NOMO-1 (cell line): Measurements from ENCODE around the gene RPUSD1.
"Not testable (repeated sequence)": the region's sequence is repeated elsewhere in the genome, so short reads cannot be mapped to it uniquely, and the experiment has no call there.

Source experiments
- DNase-seq, 2 experiments: peaks; one replicate each; lab custom pipeline; 2025; ENCODE audit not compliant: unreplicated experiment in 2 of 2; lab: John Stamatoyannopoulos, UW

Gene RPUSD1

DNA sequence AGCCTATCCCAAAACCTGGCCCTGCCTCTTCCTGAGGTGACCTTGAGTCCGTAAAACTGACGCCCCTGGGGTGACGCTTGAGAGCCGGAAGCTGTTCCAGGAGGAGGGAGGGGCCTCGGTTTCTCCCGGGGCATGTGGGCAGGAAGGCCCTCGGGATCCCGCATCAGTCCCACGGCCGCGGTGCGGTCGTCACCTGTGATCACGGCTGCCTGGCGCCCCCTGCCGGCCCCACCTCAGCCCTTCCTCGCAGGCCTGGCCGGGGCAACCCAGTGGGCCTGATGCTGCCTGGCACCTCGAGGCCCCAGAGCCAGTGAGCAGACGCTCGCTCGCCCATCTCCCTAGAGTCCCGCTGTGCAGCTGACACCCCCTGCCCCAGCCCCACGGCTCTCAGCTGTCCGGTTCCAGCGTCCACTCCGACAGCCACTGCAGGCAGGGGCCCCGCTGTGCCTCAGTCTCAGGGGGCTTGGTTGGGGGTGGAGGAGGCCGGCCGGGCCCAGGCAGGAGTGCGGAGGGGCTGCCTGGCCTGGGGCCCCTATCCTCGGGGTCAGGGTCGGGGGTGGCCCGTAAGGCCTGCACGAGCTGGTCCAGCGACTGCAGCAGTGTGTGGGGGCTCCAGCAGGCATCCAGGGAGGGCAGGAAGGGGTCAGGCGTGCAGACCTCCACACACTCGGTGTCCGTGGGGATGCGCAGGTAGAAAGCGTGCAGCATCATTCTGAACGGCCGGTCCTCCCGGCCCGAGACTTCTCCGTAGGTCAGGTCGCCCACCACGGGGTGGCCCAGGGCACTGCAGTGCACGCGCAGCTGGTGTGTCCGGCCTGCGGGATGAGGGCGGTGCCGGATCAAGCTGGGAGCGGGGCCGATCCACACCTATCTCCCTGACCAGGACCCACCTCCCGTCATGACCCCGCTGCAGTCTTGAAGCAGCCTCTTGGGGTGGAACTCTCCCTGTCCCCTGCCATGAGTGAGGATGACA lies 2.3 kb downstream of the RPUSD1 start:
- peak; percentile 21 to 49 for DNase-seq

DNA sequence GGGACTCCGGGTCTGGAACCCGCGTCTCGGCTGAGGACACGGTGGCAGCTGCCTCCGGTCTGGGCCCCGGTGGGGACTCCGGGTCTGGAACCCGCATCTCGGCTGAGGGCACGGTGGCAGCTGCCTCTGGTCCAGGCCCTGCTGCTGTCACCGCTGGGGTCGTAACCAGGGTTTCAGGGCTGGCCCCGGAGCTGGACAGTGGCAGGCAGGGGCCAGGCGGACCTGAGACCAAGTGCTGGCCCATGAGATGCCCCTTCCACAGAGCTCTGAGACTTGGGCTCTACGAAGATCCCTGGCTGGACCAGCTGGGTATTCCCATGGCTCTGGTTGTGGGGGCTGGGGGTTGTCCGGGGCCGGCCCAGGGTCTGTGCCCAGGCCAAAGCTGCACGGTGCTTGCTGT lies 3.8 kb downstream of the RPUSD1 start:
- no peak for DNase-seq

DNA sequence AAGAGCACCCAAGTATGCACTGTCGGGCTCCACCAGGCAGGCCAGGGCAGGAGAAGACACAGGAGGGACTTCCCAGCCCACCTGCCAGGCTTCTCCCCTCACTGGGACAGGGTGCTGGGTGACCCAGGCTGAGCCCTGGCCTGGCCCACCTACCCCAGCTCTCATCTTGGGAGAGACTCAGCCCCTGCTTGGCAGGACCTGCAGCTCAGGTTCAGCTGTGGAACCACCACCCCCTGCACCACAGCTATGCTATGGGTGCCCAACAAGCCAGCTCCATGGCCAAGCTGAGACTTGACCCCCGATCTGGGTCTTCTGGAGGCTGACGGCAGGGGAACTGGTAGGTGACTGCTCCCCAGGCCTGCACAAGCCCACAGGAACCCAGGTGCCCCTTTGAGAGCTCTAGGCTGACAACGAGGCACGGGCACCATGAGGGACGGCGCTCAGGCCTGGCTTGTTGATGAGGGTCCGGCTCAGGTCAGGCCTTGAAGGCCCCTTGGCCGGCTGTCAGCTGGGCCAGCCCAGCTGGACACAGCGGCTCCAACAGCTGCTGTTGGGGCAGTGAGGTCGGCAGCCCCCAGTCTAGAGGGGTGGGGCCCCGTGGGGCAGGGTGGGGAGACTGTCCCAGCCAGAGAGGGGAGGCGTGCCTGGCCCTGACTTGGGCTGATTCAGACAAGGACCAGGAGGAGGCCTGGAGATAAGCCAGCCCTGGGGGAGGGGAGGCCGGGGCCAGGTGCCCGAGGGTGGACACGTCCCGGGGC lies 4.6 kb downstream of the RPUSD1 start:
- no peak for DNase-seq

DNA sequence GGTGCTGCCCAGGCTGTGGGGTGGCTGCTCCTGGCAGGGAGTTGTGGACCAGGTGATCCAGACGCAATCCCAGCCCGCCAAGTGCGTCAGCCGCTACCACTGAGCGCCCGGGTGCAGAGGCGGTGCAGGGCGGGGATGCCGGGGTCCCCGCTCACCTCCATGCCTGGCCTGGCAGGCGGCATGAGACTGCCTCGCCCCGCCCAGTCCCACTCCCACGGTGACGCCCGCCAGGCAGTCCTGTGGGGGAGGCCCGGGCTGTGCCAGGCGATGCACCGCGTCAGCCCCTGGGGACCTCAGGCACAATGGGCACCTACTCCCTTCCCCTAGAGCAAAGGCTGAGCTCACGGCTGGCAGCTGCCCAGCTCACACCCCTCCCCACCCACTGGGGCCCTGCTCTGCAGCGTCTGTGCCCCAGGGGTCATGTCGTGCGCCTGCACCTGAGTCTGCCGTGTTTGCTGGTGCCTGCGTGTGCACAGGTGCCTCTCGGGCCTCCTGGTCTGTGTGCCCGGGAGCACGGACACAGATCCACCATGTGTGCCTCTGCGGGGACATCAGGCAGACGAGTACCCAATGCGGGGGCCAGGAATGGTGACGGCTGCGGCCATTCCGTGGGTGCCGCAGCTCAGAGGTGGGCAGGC lies 5.3 kb downstream of the RPUSD1 start:
- no peak for DNase-seq

DNA sequence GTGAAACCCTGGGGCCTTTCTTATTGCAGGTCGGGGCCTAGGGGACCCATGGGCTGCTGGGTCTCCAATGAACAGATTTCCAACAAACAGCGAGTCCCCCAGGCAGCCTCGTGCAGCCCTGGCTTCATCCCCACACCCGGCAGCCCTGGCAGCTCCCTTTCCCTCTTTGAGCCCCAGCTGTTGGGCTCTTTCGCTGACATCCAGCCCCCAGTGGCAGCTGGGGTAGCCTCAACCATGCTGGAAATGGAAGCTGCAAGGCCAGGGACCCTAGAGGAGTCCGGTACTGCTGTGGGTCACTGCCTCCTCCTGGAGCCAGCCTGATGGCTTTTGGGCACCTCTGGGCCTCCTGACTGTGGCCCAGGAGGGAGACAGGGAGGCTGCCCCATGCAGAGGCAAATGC lies 5.9 kb downstream of the RPUSD1 start:
- DNase-seq: no peak

DNA sequence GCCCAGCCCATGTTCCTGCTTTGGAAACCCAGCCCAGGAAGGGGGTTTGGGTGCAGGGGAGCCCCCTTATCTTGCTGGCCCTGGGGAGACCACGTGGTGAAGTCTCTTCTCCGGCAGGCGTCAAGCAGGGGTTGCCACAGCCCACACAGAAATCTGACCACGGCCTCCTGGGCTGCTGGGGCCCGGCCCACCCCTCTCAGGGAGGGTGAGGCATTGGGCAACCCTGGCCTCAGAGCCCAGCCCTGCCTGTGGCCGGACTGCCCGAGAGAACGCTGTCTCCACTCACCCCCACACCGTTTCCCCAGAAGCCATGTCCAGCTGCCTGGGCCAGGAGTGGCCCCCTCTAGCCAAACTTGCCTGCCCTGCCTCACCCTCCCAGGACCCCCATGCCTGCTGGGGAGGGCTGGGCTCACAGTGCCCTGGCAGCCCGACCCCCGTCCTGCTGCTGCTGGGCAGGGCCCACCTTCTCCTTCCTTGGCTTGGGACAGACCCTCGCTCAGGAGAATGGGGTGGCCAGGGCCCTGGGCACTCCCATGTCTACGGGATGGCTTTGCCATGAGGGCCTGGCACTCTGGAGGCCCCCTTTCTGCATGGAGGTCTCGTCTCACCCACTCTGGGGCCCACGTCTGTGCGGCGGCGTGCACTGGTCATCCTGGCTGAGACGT lies 6.7 kb downstream of the RPUSD1 start:
- DNase-seq: no peak

DNA sequence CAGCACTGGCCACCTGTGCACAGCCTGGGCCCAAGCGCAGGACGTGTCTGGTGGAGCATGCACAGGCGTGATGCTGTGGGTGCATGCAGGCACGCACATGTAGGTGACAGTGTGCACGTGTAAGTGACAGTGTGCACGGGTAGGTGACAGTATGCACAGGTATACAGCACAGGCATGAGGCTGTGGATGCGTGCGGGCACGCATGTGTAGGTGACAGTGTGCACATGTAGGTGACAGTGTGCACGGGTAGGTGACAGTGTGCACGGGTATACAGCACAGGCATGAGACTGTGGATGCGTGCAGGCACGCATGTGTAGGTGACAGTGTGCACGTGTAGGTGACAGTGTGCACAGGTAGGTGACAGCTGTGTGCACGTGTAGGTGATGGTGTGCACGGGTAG lies 7.9 kb downstream of the RPUSD1 start:
- no peak for DNase-seq

DNA sequence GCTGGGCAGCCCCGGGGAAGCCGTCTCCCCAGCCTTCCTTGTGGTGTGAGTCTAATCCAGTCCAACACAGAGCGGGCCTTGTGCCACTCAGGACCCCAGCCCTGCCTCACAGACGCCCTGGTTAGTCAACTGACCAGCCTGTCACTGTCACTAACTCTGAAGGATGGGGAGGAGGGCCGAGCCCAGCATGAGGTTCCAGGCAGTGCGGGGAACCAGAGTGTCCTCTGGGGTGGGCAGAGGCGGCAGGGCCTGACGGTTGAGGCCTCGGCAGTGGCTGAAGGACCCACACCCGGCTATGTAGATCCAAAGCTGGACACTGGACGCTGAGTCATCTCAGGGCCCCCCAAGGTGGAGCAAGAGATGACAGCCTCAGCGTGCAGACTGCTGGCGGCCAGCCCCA lies 8.6 kb downstream of the RPUSD1 start:
- DNase-seq: no peak

DNA sequence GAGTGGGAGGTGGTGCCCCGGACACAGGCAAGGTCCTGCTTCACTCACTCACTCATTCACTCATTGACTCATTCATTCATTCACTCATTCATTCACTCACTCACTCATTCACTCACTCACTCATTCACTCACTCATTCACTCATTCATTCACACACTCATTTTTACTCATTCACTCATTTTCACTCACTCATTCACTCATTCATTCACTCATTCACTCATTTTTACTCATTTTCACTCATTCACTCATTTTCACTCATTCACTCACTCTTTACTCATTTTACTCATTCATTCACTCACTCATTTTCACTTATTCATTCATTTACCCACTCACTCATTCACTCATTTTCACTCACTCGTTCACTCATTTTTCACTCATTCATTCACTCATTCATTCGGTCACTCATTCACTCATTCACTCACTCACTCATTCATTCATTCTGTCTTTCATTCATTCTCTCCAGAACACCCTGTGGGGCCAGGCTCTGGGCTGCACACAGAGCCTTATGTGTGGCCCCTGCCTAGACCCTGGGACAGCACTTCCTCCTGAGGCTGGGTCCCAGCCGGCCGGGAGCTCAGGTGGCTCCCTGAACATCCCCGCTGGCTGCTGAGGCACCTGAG lies 9.2 kb downstream of the RPUSD1 start:
- DNase-seq: no peak

DNA sequence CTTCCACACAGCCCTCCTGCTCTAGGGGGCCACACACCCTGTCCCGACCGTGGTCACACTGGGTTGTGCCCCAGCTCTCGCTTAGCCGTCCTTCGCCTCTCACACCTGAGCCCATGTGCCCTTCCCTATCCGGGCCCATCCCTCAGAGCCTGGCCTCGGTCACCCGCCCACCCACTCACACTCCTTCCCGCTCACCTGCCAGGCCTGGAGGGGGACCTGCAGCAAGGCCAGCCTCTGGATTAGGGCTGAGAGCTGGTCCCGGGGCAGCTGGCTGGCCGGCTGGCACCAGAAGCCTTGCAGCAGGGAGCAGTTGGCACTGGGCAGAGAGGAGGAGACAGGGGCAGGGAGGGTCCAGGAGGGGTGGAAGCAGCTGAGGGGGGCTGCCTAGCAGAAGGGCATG lies 9.7 kb downstream of the RPUSD1 start:
- no peak for DNase-seq

DNA sequence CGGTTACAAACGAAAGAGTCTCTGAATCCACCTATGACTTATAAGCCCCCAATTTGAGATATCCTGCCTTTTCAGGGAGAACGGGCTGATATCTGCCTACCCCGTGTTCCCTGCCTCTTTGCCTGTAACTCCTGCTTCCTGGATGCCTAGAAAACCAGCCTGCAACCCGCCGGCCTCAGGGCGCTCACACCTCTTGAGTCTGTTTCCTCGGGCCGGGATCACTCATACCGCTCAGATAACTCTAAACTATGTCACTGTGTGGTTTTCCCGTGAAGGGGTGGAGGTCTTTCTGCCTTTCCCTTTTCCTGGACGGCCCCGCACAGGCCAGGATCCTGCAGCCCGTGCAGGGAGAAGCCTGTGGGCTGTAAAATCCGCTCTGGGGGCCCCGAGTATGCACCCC lies 10.4 kb downstream of the RPUSD1 start:
- no peak for DNase-seq

DNA sequence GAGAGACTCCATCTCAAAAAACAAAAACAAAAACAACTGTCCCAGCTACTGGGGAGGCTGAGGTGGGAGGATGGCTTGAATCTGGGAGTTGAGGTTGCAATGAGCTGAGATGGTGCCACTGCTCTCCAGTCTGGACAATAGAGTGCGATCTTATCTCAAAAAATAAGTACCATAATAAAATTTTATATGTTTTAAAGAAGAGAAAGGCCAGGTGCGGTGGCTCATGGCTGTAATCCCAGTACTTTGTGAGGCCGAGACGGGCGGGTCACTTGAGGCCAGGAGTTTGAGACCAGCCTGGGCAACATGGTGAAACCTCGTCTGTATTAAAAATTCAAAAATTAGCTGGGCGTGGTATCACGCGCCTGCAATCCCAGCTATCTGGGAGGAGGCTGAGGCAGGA lies 11.4 kb downstream of the RPUSD1 start:
- no peak for DNase-seq

DNA sequence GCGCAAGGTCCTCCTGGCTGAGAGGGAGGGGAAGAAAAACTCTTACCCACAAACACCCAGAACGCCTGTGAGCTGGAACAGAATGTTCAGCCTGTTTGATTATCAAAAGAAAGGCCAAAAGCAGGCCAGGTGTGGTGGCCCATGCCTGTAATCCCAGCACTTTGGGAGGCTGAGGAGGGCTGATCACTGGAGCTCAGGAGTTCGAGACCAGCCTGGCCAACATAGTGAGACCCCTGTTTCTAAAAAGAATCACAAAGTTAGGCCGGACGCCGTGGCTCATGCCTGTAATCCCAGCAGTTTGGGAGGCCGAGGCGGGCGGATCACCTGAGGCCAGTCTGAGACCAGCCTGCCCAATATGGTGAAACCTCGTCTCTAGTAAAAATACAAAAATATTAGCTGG lies 11.9 kb downstream of the RPUSD1 start:
- not testable (repeated sequence) for DNase-seq

DNA sequence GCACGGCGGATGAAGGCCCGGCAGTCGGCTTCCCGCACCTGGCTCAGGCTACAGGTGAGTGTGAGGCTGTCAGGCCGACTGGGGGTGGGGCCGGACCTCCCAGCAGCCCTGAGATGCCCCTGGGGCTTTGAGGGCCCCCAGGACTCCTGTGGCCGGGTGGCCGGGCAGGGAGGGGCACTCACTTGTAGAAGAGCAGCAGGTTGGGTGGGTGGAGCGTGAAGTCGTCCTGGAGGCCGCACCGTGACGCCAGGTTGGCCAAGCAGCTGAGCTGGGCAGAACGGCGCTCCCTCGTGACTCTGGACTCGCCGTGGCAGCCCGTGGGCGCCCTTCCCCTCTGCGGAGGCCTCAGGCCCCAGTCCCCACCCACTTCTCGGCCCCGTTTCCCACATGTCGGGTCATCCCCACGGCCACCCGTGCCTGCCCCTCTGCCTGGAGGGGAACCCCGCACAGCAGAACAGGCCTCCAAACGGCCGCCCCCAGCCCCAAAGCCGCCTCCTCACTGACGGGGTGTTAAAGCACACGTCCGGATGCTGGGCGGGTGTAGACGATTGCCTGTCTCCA lies 12.9 kb downstream of the RPUSD1 start:
- no peak for DNase-seq

DNA sequence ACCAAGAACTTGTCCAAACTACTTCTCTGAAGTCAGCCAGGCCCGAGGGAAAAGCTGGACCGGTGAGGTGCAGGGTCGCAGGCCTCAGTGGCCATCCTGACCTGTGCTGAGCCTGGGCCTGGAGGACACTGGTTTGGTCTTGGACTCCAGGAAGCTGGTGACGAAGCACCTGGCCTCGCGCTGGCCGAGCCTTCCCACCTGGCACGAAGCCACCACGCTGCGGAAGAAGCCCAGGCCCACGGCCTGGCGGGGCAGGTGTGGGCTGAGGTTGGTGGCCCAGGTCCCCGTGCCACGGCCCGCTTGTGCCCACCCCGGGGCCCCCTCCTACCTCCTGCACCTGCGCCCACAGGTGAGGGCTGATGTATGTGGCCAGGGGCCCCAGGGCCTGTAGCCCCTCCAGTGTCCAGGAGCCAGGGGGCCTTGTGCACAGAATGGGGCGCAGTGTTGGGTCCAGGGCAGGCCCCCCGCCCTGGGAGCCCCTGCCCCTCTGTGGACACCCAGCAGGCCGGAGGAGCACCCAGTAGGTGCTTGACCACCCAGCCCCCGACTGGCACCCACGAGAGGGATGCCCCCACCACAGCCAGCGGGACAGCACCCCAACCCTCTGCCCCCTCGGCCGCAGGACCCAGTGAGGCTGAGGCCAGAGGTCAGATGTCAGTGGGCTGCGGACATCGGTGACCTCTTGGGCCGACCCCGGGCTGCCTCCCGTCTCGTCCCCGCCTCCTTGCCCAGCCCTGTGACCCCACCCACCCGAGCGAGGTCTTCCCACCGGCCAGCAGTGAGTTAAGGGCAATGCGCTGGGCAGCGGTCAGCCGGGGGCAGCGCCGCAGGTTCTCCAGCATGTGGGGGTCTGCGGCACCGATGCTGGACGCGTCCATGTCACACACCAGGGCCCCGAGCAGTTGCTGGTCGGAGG lies 13.8 kb downstream of the RPUSD1 start:
- DNase-seq: no peak

DNA sequence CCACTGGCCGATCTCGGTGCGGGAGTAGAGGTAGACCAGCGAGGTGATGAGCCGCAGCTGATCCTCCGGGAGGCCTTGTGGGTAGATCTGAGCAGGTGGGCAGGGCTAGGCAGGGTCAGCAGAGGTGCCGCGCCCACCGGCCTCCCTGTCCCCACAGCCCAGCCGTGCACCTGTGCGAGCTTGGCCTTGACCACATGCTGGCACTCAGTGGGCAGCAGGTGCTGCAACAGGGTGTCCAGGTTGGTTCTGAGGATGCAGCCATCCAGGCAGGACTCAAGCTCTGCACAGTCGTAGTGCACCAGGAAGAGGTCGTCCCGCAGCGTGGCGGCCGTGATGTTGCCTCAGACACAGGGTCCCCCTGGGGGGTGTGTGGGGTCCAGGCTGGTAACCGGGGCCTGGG lies 15.2 kb downstream of the RPUSD1 start:
- no peak for DNase-seq

DNA sequence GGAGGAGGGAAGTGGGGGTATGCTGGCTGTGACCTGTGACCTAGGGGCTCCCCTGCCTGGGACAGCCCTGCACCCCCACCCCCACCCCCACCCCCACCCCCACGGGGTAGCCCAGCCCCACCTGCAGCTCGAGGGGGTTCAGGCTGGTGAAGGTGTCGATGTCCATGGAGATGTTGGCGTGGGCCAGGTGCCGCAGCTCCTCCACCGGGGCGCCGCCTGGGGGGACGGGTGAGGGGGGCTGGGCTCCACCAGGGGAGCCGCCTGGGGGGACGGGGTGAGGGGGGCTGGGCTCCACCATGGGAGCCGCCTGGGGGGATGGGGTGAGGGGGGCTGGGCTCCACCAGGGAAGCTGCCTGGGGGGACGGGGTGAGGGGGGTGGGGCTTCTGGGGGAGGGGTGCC lies 17.8 kb downstream of the RPUSD1 start:
- DNase-seq: no peak

DNA sequence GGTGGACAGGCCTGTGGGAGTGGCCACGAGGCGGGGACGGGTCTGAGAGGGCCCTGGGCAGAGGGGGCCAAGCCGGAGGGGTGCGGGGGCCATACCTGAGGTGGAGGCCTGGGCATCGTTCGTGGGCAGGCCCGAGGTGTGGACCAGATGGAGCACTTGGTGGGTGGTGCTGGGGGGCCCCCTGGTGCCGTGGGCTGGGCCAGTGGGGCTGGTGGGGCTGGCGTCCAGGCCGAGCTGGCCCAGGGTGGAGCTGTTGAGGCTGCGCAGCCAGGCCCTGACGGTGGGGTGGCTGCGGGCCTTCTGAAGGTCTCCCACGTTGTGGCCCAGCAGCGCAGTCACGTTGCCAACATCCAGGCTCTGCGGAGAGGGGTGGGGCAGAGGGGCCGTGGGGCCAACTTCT lies 18.2 kb downstream of the RPUSD1 start:
- DNase-seq: no peak

DNA sequence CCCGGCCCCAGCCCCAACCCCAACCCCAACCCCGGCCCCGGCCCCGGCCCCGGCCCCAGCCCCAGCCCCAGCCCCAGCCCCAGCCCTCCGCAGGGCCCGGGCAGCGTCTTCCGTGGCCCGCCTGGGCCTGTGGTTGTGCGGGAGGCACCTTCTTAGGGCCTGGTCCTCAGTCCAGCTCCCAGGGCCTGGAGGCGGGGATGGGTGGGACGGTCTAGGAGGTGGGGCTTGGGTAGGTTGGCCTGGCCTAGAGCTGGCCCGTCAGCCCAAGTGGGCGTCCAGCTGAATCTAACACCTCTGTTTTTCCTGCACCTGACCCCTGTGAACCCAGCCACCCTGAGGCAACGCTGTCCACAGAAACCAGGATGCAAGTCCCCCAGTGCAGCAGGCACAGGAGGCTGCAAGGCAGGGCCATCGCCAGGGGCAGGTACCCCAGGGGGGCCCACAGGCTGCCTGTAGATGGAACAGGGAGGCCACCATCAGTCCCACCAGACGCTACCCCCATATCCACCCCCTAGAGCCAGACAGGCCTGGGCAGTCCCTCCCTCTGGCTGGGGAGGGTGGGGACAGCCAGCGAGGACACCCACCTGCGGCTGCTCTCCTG lies 18.9 kb downstream of the RPUSD1 start:
- no peak for DNase-seq
